ENCODE measurements around the gene SCD5. TPM values are rescaled to one million over a fixed set of nuclear protein-coding genes. Genes with fewer than 3 reads are reported as not detected.
A peak's percentile ranks its signal among the peaks of the same experiment; 100 is the strongest.

The SCD5 gene
- total and polyA plus RNA-seq, 2 donors from 2014 or later: 41.2 to 55.7 TPM

DNA sequence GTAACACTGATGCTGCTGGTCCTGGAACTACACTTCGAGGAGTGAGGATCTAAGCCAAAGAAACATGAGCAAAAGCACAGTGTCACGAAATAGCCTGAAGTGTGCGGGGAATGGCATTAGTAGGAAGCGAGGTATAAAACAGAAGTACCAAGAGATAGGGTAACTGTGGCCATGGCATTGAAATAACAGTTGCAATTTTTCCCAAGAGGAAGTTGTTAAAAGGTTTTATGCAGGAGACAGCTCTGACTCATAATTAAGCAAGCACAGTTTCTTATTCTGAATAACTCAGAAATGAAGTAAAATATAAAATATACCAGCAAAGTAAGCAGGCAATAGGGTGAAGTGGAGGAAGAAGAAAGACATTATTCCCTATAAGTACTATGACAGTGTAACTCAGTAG is 146.5 kb downstream of the SCD5 start:
- no peak overlapping the region for H3K9ac ChIP-seq (ENCODE audit: low read length in 3 of 3)
- intact Hi-C loops (cut with DNase I): no loop called here
- DNase-seq: no peak
- H3K9me3 ChIP-seq (ENCODE audit: control insufficient read depth in 2 of 3, insufficient read depth in 1 of 3, low read length in 3 of 3): no peaks in the 10 kb centered on the region
- no peaks in the 10 kb centered on the region for H3K4me1 ChIP-seq (ENCODE audit: control insufficient read depth in 2 of 3, insufficient read depth in 2 of 3, low read depth in 1 of 3, low read length in 3 of 3)
- no peak overlapping the region for H3K4me3 ChIP-seq (ENCODE audit: low read length in 3 of 3)
- TF ChIP-seq, protein P1, sequence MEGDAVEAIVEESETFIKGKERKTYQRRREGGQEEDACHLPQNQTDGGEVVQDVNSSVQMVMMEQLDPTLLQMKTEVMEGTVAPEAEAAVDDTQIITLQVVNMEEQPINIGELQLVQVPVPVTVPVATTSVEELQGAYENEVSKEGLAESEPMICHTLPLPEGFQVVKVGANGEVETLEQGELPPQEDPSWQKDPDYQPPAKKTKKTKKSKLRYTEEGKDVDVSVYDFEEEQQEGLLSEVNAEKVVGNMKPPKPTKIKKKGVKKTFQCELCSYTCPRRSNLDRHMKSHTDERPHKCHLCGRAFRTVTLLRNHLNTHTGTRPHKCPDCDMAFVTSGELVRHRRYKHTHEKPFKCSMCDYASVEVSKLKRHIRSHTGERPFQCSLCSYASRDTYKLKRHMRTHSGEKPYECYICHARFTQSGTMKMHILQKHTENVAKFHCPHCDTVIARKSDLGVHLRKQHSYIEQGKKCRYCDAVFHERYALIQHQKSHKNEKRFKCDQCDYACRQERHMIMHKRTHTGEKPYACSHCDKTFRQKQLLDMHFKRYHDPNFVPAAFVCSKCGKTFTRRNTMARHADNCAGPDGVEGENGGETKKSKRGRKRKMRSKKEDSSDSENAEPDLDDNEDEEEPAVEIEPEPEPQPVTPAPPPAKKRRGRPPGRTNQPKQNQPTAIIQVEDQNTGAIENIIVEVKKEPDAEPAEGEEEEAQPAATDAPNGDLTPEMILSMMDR (IDR thresholded peaks at IDR 0.05; ENCODE audit: borderline replicate concordance, extremely low read depth, insufficient read depth): no peak
- no peak for FAIRE-seq
- H3K27ac ChIP-seq (ENCODE audit: low read depth in 2 of 2, low read length in 2 of 2): no peak overlapping the region
- no peaks in the 10 kb centered on the region for H3K27me3 ChIP-seq (ENCODE audit: control insufficient read depth, insufficient read depth, low read length)
- H3K36me3 ChIP-seq (ENCODE audit: control insufficient read depth in 2 of 3, insufficient read depth in 3 of 3, low read length in 3 of 3): no peaks in the 10 kb centered on the region

DNA sequence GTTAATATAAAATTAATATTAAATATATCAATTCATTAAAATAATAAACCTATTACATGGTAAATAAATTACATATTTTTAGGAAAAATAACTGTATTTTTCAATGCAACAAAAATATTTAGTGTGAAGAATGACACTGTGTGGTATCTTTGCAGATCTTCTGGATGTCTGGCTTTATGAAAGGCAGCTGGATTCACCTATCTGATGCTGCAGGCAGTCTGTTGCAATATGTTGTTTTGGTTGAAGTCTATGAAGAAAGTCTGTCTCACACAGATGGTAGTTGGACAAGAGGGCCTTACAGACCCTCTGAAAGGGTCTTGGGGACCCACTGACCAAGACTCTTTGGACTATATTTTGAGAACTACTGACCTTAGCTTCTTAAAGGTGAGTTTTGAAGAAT is 147.7 kb downstream of the SCD5 start:
- TF ChIP-seq, protein P1 (IDR thresholded peaks at IDR 0.05; ENCODE audit: borderline replicate concordance, extremely low read depth, insufficient read depth): no peak
- peak; percentile 86 for FAIRE-seq

DNA sequence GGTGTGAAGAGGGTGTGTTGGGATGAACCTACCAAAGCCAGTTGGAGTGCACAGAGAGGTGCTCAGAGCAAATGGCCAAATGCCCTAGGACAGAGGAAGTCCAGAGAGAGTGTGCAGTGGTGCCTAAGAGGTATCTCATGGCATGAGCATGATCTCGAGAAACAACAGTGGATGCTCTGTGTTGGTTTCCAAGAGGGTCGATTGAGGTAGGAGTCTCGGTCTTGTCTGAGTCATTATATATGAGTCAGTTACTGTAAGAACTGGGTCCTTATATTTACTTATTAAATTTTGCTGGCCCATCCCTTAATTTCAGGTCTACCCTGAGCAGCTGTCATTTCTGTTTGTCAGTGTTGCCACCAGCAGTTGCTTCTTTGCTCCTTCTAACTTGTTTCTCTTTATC is 150.2 kb downstream of the SCD5 start:
- FAIRE-seq: no peak
- Histone ChIP-seq H3K27ac (ENCODE audit: low read depth in 2 of 2, low read length in 2 of 2) (no peak overlapping the region), H3K9me3 (ENCODE audit: control insufficient read depth in 2 of 3, insufficient read depth in 1 of 3, low read length in 3 of 3) (no peaks in the 10 kb centered on the region), H3K4me3 (ENCODE audit: low read length in 3 of 3) (no peak overlapping the region), H3K27me3 (ENCODE audit: control insufficient read depth, insufficient read depth, low read length) (no peaks in the 10 kb centered on the region), H3K36me3 (ENCODE audit: control insufficient read depth in 2 of 3, insufficient read depth in 3 of 3, low read length in 3 of 3) (no peaks in the 10 kb centered on the region), H3K9ac (ENCODE audit: low read length in 3 of 3) (no peak overlapping the region), H3K4me1 (ENCODE audit: control insufficient read depth in 2 of 3, insufficient read depth in 2 of 3, low read depth in 1 of 3, low read length in 3 of 3) (no peaks in the 10 kb centered on the region)
- TF ChIP-seq, protein P1 (IDR thresholded peaks at IDR 0.05; ENCODE audit: borderline replicate concordance, extremely low read depth, insufficient read depth): no peak
- intact Hi-C loops (cut with DNase I): no loop called here
- DNase-seq: no peak

More for the DNA sequence above, 147.7 kb downstream of the SCD5 start:
- no peak overlapping the region for H3K9ac ChIP-seq (ENCODE audit: low read length in 3 of 3)
- intact Hi-C loops (cut with DNase I): no loop called here
- no peaks in the 10 kb centered on the region for H3K4me1 ChIP-seq (ENCODE audit: control insufficient read depth in 2 of 3, insufficient read depth in 2 of 3, low read depth in 1 of 3, low read length in 3 of 3)
- no peak overlapping the region for H3K27ac ChIP-seq (ENCODE audit: low read depth in 2 of 2, low read length in 2 of 2)
- H3K9me3 ChIP-seq (ENCODE audit: control insufficient read depth in 2 of 3, insufficient read depth in 1 of 3, low read length in 3 of 3): no peaks in the 10 kb centered on the region
- DNase-seq: no peak
- no peak overlapping the region for H3K4me3 ChIP-seq (ENCODE audit: low read length in 3 of 3)
- H3K27me3 ChIP-seq (ENCODE audit: control insufficient read depth, insufficient read depth, low read length): no peaks in the 10 kb centered on the region
- H3K36me3 ChIP-seq (ENCODE audit: control insufficient read depth in 2 of 3, insufficient read depth in 3 of 3, low read length in 3 of 3): no peaks in the 10 kb centered on the region

DNA sequence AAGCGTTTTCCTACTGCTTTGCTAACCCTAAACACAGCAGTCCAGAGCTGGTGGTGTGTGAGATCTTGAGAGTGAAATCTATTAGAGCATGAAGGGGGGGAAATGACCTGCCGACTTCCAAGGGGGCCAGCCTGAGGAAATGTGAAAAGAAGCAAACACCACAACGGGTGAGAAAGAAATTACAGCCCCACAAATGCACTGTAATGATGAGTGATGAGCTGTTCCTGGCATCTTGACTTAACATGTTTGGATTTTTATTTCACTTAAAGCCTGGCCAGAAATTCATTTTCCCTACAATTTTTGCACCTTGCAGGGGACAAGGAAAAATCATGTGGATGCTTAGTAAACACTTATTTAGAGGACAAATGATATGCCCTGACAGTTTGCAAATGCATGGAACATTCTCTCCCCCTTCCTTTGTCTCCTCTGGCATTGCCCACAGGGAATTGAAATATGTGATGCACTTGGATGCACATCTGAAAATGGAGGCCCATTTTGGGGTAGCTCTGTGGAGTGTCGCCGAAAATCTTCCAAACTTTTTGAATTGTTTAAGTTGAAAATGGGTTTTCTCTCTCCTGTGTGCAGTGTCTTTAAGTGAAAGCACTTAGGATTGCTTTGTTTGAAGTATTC is 152.5 kb downstream of the SCD5 start:
- TF ChIP-seq, protein P1 (IDR thresholded peaks at IDR 0.05; ENCODE audit: borderline replicate concordance, extremely low read depth, insufficient read depth): no peak
- no peaks in the 10 kb centered on the region for H3K4me1 ChIP-seq (ENCODE audit: control insufficient read depth in 2 of 3, insufficient read depth in 2 of 3, low read depth in 1 of 3, low read length in 3 of 3)
- H3K27ac ChIP-seq (ENCODE audit: low read depth in 2 of 2, low read length in 2 of 2): no peak overlapping the region
- no peak for FAIRE-seq
- DNase-seq: peak in 3 of 5 donors; percentile 29 to 48 (median 39)
- H3K9ac ChIP-seq (ENCODE audit: low read length in 3 of 3): no peak overlapping the region
- H3K4me3 ChIP-seq (ENCODE audit: low read length in 3 of 3): no peak overlapping the region
- H3K27me3 ChIP-seq (ENCODE audit: control insufficient read depth, insufficient read depth, low read length): no peaks in the 10 kb centered on the region
- no peaks in the 10 kb centered on the region for H3K9me3 ChIP-seq (ENCODE audit: control insufficient read depth in 2 of 3, insufficient read depth in 1 of 3, low read length in 3 of 3)
- no peaks in the 10 kb centered on the region for H3K36me3 ChIP-seq (ENCODE audit: control insufficient read depth in 2 of 3, insufficient read depth in 3 of 3, low read length in 3 of 3)
- intact Hi-C loops (cut with DNase I): no loop called here
